ENCODE data around the gene MEIOSIN. TPM values are rescaled to one million over a fixed set of nuclear protein-coding genes. Genes with fewer than 3 reads are reported as not detected.
A peak's percentile ranks its signal among the peaks of the same experiment; 100 is the strongest.

The MEIOSIN gene
- total RNA-seq, 1 experiment from 2014 or later: not detected

GRCh38 chr19:45779231-45780145 is 46.2 kb downstream of the MEIOSIN start:
- peak; percentile 82 for DNase-seq (ENCODE audit: extremely low read depth, low read depth)

DNA sequence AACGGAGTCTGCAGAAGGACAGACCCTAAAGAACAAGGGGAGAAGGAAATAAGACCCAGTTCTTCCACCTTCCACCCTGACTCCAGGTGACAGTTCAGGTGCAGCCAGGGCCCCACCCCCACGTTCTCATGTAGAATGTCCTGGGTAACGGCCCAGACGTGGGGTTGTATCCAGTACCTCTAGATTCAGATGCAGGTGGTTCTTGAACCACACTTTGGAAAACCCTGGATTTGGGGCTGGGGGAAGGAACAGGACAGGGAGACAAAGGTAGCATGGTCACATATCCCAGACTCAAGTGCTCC is 46.9 kb downstream of the MEIOSIN start:
- no peak for DNase-seq (ENCODE audit: extremely low read depth, low read depth)

DNA sequence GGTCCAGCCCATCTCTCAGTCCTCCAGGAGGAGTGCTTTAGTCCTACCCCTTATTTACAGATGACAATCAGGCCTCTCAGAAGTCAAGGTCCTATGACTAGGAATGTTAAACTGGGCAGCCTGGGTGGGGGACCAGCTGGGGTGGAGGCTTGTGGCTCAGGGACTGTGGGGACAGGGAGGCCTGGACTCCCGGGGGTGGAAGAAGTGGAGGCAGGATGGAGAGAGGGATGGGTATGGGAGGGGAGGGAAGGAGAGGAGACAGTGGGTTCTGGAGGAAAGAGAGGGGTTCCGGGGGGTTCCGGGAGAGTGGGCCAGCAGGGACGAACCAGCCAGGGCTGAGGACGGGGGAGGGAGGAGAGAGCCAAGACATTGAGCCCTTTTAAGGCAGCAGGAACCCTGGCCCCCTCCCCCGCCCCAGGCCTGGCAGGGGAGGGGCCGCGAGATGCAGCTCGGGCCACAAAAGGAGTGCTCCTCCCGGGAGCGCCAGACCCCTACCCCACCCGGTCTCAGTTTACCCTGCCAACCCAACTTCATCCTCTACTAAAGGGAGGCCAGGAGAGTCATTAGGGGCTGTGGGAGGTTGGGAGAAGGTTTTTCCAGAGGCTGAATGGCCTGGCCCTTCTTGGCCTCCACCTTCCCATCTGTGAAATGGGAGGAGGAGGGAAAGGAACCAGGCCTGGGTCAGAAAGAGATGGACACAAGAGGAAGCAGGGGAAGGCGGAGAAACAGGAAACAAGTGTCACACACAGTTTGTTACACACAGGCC is 47.4 kb downstream of the MEIOSIN start:
- no peak for DNase-seq (ENCODE audit: extremely low read depth, low read depth)

DNA sequence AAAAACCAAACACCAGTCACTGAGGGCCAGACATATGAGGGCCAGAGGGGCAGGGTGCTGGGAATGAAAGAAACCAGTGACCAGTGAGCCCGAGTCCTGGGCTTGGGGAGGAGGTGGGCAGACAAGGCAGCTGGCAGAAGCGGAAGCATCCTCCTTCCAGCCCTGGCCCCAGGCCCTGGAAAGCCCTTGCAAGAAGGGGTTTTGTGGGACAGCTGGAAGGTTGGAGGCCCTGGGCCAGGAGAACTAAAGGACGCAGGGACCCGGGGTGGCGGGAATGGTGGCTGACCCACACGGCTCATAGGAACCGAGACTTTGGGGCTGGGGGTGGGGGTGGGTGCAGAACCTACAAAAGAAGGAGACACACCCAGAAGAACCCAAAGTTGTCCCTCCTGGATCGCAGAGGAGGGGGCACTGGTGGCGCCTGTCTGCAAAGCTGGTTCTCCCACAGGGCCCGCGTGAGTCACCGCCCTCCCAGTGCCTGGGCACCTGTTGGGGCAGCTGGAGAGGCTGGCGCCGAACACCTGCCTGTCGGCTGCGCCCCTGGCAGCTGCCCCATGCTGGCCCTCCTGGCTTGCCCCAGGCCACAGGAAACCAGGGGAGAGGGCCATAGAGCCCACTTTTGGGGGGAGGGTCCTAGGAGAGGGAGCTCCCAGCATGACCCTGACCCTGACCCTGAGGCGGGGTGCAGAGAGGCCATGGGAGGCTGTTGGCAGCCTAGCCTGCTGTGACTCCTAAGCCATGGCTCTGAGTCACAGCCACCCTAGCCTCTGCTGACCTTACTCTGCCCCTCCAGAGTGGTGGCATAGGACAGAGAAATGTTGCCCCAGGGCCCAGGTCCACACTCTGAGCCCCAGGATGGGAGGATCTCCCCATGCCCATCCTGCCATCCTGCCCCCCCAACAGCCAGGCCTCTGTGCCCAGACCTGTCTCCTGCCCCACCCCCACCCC is 48.2 kb downstream of the MEIOSIN start:
- no peak for DNase-seq (ENCODE audit: extremely low read depth, low read depth)

DNA sequence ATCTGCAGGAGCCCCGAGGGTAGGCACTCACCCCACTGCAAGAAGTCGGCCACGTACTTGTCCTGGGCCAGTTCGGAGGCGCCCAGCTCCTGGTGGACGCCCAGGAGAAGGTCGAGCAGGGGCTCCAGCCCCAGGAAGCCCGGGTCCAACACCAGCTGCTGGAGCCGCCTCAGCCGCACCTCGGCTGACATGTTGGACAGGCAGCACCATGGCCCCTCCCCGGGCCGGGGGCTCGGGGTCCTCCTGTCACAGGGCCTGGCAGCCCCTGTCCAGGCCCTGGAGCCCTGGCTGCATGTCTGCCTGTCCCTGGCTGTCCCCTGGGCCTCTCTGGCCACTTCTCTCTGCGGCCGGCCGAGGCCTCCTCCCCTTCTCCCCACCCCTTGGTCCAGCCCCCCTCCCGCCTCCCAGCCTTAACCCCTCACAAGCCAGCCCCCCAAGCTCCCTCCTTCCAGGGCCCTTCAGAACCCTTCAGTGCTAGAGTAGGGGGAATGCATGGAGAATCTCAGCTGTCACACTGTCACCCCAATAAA is 49.0 kb downstream of the MEIOSIN start, which contains the start of gene DMPK:
DMPK (minus strand) TSS at position 329 of the 530 bp plus-strand sequence; CDS start at position 191, 138 bp downstream.
- no peak for DNase-seq (ENCODE audit: extremely low read depth, low read depth)

- no peak for DNase-seq (ENCODE audit: extremely low read depth, low read depth)
Measured at GRCh38 chr19:45782820-45783785, 49.9 kb downstream of the MEIOSIN start.

- DNase-seq (ENCODE audit: extremely low read depth, low read depth): no peak
Measured at GRCh38 chr19:45784096-45784495, 50.9 kb downstream of the MEIOSIN start.

DNA sequence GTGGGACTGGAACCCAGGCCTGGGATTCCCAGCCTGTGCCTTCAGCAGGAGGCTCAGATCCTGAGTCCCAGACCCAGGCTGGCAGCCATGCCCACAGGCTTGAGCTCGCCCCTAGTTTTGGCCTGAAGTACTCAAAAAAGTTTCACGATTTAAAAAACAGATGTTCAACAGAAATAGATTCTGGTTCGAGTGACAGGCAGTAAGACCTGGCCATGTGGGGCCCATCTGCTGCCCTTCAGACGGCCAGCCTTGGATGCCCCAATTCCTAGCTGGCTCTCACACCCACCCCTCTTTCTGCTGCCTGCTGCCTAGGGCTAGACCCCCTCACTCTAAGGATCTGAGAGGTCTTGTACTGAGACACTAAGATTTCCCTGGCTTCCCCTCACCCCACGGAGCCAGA is 51.9 kb downstream of the MEIOSIN start:
- no peak for DNase-seq (ENCODE audit: extremely low read depth, low read depth)

DNA sequence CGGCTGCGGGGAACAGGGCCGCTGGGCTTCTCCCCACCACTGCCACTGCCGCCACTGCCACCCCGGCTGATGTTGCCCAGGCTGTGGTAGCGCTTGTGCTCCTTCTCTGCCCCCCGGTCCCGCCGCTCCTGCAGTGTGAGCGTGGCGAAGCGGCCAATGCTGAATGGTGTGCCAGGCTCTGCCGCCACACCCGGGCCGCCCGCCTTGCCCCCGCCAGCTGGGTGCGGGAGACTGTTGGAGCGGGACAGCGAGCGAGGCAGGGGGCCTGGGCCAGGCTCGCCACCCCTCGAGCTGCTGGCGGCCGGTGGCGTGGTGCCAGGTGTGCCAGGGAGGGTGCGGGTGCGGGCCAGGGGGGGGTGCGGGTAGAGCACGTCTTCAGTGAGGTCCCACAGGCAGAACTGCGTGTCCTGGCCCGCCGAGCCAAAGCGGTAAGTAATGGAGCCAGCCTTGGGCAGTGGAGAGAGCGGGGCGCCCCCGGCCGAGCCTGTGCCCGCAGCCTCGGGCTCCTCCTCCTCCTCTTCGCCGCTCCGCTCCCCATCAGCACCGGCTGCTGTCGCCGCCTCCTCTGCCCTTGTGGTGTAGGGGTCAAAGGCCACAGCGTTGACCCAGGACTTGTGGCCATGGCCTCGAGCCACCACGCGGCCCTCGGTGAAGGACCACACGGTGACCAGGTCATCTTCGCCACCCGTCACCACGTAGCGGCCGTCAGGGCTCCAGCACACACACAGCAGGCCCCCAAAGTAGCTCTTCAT is 52.7 kb downstream of the MEIOSIN start:
- no peak for DNase-seq (ENCODE audit: extremely low read depth, low read depth)

- DNase-seq (ENCODE audit: extremely low read depth, low read depth): no peak
Measured at GRCh38 chr19:45786533-45786894, 53.3 kb downstream of the MEIOSIN start.

DNA sequence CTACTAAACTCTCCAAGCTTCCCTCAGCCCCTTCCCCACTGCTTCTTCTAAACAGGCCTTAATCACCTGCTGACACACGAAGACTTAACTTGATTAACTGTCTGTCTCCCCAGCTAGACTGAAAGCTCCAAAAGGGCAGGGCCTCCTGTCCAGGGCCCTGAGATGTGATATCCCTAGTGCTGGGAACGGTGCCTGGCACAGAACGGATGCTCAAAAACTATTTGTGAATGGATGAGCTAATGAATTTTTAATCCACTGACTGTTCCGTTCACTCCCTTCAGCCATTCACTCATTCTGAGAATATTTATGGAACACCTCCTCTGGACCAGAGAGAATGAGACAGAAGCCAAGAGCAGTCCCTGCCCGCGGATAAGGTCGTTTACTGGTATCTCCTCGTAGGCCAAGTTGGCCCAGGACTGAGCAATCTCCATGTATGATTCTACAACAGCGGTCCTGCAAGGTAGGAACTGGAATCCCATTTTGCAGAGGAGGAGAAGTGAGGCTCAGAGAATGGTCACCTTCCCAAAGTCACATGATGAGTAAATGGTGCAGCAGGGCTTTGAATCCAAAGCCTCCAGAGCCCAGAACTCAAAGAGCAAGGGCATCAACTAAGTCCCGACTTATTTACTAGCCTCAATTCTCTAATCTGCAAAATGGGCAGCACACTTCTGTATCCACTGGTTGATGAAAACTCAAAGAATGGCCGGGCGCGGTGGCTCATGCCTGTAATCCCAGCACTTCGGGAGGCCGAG is 56.0 kb downstream of the MEIOSIN start:
- DNase-seq (ENCODE audit: extremely low read depth, low read depth): no peak

DNA sequence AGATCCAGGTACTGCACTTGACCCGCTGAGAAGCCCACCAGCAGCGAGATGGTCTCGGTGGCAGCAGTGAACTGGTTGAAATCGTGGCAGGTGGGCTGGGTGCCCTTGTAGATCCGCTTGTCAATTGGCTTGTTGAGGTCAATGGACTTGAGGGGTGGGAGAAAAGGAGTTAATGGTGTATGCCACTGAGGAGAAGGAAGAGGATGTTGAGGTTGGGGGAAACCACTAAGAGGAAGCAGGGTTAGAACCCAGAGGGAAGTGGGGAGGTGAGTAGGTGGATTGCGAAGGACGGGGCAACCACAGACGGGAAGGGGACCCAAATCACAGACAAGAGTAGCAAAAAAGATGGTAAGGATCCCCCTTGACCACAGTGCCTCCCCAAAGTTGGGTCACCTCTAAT is 57.7 kb downstream of the MEIOSIN start:
- DNase-seq (ENCODE audit: extremely low read depth, low read depth): no peak

GRCh38 chr19:45791744-45792469 is 58.7 kb downstream of the MEIOSIN start:
- DNase-seq (ENCODE audit: extremely low read depth, low read depth): no peak

DNA sequence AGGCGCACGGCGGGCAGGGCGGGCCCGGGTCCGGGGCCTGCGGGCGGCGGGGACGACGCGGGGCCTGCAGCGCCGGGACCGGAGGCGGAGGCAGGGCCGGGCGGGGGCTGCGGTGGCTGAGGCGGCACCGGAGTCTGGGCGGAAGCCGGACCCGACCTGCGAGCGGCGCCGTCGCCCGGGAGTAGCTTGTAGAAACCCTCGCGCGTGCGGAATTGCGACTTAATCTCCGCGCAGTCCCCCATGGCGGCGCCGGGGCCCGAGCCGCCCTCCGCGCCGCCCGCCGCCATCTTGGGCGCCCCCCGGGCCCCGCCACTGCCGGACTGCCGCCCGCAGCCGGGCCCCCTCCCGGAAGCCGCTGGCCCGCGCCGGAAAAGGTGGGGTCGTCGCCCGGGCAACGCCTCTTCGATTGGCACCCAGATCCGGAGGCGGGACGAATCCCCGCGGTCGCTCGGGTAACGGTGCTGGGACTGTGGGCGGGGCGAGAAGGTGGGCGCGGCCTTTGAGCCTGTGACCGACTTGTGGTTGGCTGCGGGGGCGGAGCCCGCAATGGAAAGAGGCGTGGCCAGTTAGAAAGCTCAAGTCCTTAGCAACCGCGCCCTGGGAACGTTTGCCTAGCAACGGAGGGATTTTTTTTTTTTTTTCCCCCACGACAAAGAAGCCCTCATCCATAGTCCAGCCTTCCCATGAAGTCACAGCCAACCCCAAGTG is 59.4 kb downstream of the MEIOSIN start, which contains the start of gene DMWD:
DMWD (minus strand) TSS at position 376 of the 708 bp plus-strand sequence; CDS start at position 287, 89 bp downstream.
- peak; percentile 96 for DNase-seq (ENCODE audit: extremely low read depth, low read depth)

GRCh38 chr19:45793178-45793564 is 59.9 kb downstream of the MEIOSIN start:
- no peak for DNase-seq (ENCODE audit: extremely low read depth, low read depth)

GRCh38 chr19:45793876-45794275 is 60.6 kb downstream of the MEIOSIN start:
- no peak for DNase-seq (ENCODE audit: extremely low read depth, low read depth)
